Activated gamma-delta T cell treated with Interleukin-2 at 50 U/mL for 16 hours (primary cell): ENCODE measurements around the gene RAB25.

Source experiments
- DNase-seq: peaks from one replicate; pipeline ENCODE4 v3.0.0-alpha.2; 2020

Gene RAB25

DNA sequence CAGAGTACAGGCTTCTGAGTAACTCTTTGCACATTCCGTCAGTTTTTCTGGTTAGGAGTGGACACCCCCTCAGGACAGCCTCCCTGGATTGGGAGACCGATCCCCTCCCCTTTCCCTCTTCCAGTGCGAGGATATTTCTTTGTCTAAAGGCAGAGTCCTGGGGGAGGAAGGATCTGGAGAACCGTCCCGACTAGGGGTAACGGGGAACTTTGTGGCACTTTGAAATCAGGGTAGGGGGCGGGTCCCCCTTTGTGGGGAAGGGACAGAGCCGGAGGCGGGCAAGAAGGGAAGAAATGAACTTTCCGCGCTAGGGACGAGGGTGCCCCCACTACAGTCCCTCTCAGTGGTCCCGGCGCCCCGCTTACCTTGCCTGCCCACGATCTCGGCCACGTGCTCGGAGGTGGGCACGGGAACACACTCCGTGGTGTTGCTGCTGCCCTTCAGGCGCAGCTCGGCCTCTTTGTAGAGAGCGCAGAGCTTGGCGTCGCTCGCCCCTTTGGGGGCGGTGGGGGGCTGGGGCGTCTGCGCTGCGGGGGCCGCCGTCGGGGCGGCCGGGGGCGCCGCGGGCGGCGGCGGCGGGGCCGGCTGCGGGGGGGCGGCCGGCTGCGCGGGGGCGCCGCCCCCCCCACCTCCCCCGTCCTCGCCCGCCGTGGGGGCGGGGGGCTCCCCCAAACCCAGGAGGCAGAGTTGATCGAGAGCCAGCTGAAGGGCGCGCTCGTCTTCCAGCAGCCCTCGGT lies 20.4 kb downstream of the RAB25 start:
- no peak for DNase-seq

- no peak for DNase-seq
Observed at GRCh38 chr1:156081917-156082308, 21.0 kb downstream of the RAB25 start.

- DNase-seq, result peak; percentile 52
Observed at GRCh38 chr1:156082309-156083091, 21.5 kb downstream of the RAB25 start, which contains the start of gene MEX3A. Gene MEX3A (minus strand): TSS chr1:156082465. CDS start chr1:156081998, 467 bp downstream.

DNA sequence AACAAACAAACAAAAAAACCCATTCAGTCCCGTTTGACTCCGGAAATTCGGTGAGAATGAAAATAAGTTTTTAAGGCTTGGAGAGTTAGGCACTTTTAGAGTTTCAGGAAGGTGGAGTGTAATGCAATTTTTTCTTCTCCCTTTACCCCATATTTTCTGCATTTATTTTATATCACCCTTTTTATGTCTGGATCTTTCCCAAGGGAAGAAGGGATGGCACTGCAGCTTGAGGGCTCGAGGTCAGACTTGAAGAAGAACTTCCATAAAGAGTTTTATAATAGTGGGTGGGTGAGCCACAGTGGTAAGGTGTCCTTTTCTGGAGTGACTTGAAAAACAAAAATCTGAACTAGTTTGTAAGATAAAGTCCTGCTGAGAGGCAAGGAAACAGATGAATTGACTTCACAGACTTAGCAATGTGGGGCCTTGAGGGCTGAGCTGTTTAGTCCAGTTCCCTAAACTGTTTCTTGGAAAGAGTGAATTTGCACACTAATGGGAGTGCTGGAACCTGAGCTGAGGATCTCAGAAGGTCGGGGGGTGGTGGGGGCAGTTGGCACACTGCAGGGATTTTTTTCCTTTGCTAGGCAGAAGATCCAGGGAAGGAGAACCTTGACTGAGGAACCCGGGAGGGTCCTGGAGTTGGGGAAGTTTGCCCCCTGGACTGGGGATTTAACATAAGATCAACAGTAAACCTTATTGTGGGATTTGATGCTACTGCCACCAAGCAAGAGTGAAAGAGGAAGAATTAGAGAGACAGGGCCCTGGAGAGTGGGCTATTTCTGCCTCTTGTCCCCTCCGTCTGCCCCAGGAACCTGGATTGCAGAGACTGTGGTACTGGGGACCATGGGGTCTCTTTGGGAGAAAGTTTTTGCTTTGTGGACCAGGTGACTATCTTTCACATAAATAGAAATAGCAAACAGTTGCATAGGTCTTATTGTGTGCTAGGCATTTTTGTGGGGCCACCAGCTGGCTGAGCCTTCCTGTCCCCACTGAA lies 23.1 kb downstream of the RAB25 start:
- no peak for DNase-seq

- DNase-seq, result no peak
Observed at GRCh38 chr1:156086256-156086662, 25.3 kb downstream of the RAB25 start.

GRCh38 chr1:156089704-156090103 lies 28.7 kb downstream of the RAB25 start:
- no peak for DNase-seq

- no peak for DNase-seq
Observed at GRCh38 chr1:156090138-156090839, 29.3 kb downstream of the RAB25 start.

DNA sequence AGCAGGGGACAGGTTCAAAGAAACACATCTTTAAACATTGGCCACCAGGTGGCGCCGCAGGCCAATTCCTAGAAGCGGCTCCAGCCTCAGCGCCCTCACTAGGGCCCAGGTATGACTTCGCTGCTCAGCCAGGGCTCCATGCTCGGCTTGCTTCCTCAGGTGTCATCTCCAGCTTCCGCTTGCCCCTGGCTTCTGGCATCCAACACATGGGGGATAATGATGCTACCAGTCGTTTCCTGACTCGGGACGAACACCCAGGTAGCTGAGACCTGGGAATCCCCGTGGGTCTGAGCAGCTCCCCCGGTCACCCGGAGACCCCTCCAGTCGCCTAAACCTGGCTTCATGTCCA lies 29.9 kb downstream of the RAB25 start:
- DNase-seq, result peak; percentile 91

- no peak for DNase-seq
Observed at GRCh38 chr1:156091610-156092009, 30.6 kb downstream of the RAB25 start.

DNA sequence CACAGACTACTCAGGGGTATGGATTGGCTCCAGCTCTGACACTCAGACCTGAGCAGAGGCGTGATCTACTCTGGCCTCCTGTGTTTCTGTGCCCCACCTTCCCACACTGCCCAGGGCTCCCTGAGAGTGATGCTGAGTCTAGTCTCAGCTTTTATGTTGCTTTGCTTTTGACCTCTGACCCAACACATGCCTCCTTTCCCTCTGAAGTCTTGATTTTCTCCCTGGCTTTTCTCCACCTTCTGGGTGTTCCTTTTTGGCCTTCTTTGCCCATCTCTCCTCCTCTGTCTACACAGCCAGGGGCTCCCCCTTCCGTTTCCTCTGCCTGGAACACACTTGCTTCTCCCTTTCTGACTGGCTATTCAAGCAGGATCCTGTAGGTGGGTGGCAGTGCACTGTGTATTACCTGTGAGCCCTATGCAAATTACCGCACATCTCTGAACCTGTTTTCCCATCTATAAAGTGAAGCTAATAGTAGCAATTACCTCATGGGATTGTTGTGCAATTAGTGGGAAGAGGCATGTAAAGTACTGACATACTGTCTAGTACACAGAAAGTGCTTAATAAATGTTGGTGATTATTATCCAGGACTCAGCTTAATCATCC lies 35.0 kb downstream of the RAB25 start:
- no peak for DNase-seq

DNA sequence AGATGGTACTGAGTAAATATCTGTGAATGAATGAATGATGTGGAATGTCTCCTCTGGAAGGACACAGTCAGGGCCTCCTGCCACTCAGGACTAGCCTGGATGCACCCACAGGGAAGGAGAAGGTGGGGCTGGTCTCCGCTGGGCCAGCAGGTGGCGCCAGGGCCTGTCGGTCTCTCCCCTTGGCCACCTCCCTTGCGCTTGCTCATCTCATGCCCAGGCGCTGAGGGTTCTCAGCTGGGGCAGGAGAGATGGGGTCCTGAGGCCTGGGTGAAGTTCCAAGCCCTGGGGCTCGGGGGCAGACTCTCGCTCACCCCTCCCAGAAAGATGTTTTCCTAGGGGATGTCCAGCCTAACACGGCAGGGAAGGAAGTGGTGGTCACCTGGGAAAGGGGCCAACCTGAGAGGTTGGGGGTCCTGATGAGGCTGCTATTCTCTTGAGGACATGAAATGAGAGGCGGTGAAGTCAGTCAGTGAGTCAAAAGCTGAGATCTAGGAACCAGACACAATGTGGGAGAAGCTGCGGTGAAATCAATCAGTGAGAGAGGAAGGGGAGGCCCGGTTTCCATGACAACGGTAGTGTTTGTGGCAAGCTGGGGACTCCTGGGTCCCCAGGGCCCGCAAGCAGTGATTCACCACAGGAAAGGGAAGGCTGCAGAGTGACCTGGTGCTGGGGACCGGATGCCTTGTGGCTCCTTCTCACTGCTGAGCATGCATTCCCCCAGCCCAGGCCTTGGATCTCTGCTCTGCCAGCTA lies 35.9 kb downstream of the RAB25 start:
- DNase-seq, result peak; percentile 85

DNA sequence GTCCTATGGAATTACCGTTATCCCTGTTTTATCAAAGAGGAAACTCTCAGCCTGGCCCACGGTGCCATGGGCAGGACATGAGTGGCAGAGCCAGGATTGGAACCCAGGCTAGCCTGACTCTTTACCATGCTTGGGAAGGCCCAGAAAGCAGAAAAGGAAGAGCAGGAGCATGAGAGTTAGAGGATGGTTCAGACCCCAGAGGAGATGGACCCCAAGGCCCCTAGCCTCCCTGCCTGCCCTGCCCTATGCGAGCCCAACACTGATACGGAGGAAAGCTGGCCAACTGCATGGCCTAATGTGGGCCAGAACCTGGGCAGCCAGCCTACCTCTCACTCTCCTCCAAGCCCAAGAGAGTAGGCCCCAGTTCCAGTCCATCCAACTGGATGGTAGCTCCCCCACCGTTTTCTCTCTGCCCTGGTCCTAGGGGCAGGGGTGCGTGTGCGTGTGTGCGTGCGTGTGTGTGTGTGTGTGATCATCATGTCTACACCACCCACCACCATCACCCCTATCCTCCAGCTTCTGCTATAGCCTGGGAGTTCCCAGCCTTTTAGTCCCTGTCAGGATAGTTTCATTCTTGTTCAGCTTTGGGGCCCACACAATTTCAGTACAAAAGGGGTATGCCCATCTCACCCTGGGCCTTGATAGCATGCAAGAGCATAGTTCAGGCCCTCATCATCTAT lies 36.7 kb downstream of the RAB25 start:
- DNase-seq, result no peak

GRCh38 chr1:156098784-156099183 lies 37.8 kb downstream of the RAB25 start:
- DNase-seq, result no peak

DNA sequence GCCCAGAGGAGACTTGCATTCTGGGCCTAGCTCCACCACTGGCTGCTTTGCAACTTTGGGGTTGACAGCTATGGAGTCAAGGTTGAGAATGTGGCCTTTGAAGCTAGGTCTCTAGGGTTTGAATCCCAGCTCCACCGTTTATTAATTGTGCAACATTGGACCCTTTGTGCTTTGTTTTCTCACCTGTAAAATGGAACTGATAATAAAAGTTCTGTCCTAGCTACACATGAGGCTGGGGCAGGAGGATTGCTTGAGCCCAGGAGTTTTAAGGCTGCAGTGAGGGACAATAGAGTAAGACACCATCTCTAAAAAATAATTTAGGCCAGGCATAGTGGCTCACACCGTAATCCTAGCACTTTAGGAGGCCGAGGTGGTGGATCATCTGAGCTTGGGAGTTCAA lies 38.3 kb downstream of the RAB25 start:
- no peak for DNase-seq

- no peak for DNase-seq
Observed at GRCh38 chr1:156100205-156100995, 39.4 kb downstream of the RAB25 start.

GRCh38 chr1:156101880-156102279 lies 40.9 kb downstream of the RAB25 start:
- no peak for DNase-seq

- no peak for DNase-seq
Observed at GRCh38 chr1:156102633-156103511, 41.9 kb downstream of the RAB25 start.

- no peak for DNase-seq
Observed at GRCh38 chr1:156103521-156103947, 42.6 kb downstream of the RAB25 start.
